Suppressor macrophage treated with lipopolysaccharide for 4 hours (primary cell): ENCODE data around the gene CDH23.
"Not testable (repeated sequence)": the region's sequence is repeated elsewhere in the genome, so short reads cannot be mapped to it uniquely, and the experiment has no call there.

ENCODE experiments used
- DNase-seq: peaks from one replicate; pipeline ENCODE4 v3.0.0-alpha.2; 2020

Gene CDH23

GRCh38 chr10:71396711-71397295 is at the start of gene CDH23:
Gene CDH23 (plus strand): TSS chr10:71396920. CDS start chr10:71439832, 42,912 bp downstream.
- no peak for DNase-seq

DNA sequence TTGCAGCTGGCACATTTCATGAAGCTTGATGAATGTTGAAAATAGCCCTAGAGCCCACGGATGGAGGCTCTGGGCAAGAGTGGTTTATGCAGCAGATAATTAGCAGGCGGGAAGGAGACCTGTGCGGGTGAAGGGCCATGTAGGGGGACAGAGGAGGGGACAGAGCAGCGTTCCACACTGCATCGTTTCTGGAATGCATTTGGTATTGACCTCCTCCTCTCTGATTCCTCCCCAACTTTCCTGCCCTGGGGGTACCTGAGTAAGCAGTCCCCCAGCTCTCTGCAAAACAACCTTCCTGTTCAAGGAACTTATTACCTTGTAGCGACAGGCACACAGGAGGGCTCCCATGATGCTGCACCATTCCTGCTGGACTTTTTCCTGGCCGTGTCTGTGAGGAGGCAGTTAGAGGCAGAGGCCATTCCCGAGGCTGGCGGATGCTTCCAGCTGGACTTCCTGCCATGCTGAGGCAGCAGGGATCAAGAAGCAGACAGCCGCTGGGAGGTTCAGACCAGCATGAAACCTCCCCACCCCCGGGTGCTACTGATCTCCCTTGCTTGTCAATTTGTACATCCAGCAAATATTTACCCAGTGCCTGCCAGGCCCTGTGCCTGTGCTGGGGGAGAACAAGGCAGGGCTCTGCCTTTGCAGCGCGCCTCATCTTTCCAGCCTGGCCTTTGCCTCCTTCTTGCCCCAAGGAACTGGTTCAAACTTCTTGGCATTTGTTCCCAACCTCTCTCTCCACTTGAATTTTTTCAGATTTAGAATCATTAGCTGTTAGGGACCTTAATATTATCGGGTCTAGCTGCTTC is 48.9 kb upstream of the CDH23 start:
- no peak for DNase-seq

- no peak for DNase-seq
Observed at GRCh38 chr10:71348850-71349249, 47.9 kb upstream of the CDH23 start.

GRCh38 chr10:71349406-71349805 is 47.3 kb upstream of the CDH23 start:
- DNase-seq: no peak

- DNase-seq: no peak
Observed at GRCh38 chr10:71351087-71351486, 45.6 kb upstream of the CDH23 start.

- DNase-seq: peak; percentile 35
Observed at GRCh38 chr10:71351628-71352319, 44.9 kb upstream of the CDH23 start.

- DNase-seq: no peak
Observed at GRCh38 chr10:71353639-71354038, 43.1 kb upstream of the CDH23 start.

GRCh38 chr10:71354776-71355175 is 41.9 kb upstream of the CDH23 start:
- DNase-seq: no peak

GRCh38 chr10:71355886-71356285 is 40.8 kb upstream of the CDH23 start:
- DNase-seq: no peak

DNA sequence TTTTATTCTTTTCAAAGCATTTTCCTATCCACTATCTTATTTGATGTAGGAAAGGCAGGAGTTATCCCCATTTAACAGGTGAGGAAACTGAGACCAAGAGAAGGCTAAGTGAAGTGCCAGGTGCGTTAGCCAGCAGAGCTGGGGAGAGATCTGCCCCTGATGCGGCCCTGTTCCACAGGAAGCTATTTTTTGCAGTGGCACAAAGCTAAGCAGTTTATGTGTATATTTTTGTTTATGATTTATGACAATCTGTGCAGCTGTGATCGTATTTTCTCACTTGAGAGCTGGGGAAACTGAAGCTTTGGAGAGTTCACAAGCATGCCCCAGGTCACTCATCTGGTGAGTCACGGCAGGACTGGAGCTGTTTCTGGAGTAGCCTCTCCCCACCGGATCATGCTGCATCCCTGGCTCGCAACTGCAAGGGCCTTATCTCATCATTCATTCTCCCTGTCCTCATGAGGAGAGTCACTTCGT is 38.9 kb upstream of the CDH23 start:
- DNase-seq: peak; percentile 56

- DNase-seq: no peak
Observed at GRCh38 chr10:71358277-71358676, 38.4 kb upstream of the CDH23 start.

GRCh38 chr10:71358906-71359305 is 37.8 kb upstream of the CDH23 start:
- DNase-seq: not testable (repeated sequence)

DNA sequence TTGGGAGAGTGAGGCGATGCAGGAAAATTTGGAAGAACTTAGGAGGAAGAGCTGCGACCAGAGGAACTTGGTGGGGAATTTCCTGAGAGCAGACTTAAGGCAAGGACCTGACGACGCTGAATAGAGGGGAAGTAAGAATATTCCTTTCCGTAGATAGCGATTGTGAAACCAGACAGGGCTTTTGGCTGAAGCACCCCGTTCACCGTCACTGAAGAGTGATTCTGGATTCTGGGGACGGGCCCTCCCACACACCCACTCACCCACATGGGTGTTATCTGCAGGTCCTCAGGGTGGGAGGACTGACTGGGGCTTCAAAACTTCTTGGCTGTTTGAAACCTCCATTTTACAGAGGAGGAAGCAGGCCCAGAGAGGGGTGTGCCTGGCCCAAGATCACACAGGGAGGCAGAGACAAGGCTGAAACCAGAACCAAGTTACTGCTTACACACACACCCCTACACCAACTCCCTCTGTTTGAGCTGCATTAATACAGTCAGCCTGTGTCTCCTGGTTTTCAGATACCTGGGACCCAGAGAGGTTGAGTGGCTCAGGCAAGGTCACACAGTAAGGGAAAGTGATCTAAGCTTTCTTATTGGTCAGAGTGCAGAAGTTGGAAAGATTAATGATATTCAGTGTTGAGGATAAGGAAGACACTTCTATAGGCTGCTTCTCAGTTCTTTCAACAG is 37.2 kb upstream of the CDH23 start:
- peak; percentile 93 for DNase-seq

- DNase-seq: no peak
Observed at GRCh38 chr10:71360735-71361134, 36.0 kb upstream of the CDH23 start.

DNA sequence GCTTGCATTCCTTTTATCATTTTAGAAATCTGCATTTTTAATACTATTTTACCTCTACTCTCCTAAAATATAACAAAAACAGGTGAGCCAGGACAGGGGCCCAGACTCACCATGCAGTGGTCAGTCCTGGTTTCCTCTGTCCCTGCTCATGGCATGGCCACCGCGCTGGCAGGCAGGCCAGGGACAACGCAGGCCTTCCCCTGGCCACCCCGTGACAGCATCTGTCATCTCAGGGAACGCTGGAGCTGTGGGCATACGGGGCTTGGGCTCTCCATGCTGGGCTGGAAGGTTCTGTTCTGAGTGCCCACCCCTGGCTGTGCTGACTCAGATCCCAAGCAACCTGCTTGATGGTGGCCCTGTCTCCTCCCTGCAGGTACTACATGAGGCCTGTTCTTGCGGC is 35.1 kb upstream of the CDH23 start:
- no peak for DNase-seq

- no peak for DNase-seq
Observed at GRCh38 chr10:71362141-71362540, 34.6 kb upstream of the CDH23 start.

- DNase-seq: no peak
Observed at GRCh38 chr10:71363936-71364335, 32.8 kb upstream of the CDH23 start.

GRCh38 chr10:71365366-71365765 is 31.4 kb upstream of the CDH23 start:
- DNase-seq: no peak

DNA sequence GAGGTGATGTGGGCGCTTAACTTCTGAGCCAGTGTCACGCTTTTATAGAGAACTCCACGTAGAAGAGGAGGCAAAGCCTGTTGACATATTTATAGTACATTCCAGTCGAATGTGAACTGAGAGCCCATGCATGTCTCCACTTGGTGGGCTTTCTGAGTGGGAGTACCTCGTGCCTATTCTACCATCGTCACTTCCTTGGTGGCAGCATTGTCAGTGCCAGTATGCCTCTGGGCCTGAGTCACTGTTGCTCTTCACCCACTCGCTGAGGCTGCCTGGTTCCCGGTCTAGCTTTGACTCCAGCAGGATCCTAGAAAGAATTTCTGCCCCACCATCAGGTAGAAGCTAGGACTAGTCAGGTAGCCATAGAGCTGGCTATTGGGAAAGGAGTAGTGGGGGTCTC is 30.0 kb upstream of the CDH23 start:
- DNase-seq: peak; percentile 87

GRCh38 chr10:71367271-71367670 is 29.4 kb upstream of the CDH23 start:
- peak; percentile 89 for DNase-seq

DNA sequence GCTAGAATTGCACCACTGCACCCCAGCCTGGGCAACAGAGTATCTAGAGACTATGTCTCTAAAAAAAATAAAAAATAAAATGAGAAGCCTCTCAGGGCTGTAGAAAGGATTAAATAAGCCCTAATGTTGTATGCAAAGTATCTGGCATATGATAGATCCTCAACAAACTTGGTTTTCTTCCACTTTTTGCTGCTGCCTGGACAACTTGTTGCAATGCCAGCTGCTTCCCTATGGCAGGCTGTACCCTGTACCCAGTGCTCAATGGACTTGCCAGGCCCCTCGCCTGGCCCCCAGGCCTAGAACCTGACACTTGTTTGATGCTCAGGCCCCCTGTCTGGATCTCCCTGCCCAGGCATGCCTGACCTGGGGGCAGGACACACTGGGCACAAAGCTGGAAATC is 28.5 kb upstream of the CDH23 start:
- no peak for DNase-seq

GRCh38 chr10:71368643-71369042 is 28.1 kb upstream of the CDH23 start:
- no peak for DNase-seq

DNA sequence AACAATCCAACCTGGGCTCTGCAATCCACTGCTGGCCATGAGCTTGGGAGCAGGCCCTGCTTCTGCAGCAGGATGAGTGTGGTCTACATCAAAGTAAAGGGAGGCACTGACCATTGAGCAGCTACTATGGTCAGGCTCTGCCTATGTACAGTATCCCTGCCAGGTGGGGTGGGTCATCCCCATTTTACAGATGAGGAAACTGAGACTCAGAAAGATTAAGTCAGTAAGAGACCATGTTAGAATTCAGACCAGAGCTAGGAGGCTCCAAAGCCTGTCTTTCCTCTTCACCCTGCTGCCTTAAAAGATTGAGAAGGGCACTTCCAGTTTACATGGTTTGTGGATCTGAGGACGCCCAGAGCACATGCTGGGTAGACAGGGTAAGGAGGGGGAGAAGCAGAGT is 27.1 kb upstream of the CDH23 start:
- DNase-seq: no peak
